Muscle of back (tissue), 11 donors: ENCODE data around the gene SEC63. TPM values are rescaled to one million over a fixed set of nuclear protein-coding genes. Genes with fewer than 3 reads are reported as not detected.
"Not testable (repeated sequence)": the region's sequence is repeated elsewhere in the genome, so short reads cannot be mapped to it uniquely, and the experiment has no call there.

Experiments
- DNase-seq, 3 donors: peaks; one replicate each; pipeline versions ENCODE4 v3.0.0 to v3.0.0-alpha.2; 2013
- polyA plus RNA-seq, 10 donors: library from polyadenylated mRNA; unstranded; fragments of 120-200 nt; gene quantifications; one replicate each; pipeline ENCODE4 v1.2.1, GENCODE V29; 2013; ENCODE audit not compliant: insufficient read length in 10 of 10

SEC63 gene
- polyA plus RNA-seq, 10 donors: 45.6 to 100 (median 78.1) TPM

DNA sequence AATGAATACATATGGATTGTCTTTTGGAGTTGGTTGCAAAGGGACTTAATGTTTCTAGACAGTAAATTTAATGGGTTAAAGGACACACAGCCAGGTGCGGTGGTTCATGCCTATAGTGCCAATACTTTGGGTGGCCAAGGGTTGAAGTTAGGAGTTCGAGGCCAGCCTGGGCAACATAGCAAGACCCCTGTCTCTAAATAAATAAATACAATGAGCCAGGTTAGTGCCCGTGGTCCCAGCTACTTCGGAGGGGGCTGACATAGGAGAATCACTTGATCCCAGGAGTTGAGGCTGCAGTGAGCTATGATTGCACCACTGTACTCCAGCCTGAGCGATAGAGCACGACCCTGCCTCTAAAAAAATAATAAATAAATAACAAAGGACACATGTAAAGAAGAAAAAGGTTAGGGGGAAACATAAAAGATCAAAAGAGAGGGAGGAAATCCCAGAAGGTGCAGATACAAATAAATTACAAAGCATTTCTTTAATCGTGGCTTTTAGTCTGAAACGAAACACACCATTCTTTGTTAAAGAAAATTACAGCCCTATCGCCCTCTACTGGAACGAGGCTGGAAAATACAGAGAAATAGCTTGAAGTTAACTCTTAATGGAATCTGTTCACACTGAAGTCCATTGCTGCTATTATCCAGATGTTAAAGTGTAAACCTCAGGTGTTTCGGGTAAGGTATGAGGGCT lies 91.3 kb downstream of the SEC63 start:
- DNase-seq: peak in 2 of 3 donors; percentile 40 to 59

DNA sequence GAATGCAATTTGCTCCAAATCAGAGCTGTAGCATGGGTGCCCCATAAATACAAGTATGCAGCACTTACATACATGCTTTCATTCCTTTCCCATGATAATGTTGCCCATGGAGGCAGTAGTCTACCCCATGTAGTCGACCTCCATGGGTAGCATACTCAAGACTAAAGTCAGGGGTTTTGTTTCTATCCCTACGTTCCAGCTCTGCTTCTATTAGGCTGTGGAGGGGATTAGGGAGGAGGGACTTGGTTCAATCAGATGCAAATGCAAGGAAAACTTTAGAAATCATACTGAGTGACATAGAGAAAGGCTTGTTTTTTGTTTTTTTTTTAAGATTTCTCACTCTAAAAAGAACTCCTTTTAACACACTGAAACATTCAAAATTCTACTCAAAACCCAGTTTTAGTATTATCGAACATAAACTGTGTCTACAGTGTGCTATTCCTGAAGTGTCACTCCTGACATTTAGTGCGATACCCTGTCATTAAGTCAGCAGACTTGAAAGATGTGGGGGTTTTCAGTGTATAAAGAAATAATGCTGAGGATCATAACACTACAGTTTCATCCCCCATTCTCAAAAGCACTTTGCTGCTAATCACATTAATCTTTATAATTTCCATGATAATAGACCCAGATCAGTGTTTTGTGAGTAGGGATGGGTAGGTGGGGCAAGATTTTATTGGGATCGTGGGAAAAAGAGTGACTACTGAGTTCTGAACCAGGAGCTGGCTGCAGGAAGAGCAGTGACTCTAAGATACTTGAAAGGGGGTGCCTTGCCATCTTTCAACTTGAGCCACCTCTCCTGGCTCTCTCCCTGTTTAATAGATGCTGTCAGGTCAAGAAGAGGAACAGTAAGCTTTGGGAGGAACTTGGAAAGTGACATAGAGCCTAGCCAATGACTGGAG lies 93.5 kb downstream of the SEC63 start:
- no peak for DNase-seq

DNA sequence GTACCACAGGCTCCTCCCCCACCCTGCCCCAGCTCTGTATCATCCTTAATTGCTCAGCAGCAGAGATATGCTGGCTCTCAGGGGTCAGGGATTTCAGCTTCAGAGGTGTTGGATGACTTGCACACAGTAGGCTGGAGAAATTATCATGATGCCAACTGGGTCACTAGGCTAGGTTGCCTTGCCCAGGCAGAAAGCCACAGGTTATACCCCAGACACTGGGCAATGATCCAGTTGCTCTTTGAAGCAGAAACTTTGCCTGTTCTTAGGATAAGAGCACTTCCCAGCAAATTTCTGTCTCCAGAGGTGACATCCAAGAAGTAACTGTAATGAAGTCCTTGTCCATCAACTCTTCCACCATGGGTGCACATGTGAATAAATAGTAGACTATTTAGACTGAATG lies 95.6 kb downstream of the SEC63 start:
- DNase-seq: no peak

DNA sequence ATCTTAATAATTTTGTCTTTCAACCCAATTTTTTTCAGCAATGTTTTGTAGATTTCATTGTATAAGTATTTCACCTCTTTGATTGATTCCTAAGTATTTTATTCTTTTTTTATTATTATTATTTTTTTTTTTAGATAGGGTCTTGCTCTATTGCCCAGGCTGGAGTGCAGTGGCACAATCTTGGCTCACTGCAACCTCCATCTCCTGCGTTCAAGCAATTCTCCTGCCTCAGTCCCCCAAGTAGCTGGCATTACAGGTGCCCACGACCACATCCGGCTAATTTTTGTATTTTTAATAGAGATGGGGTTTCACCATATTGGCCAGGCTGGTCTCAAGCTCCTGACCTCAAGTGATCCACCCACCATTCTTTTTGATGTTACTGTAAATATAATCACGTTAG lies 97.0 kb downstream of the SEC63 start:
- DNase-seq: not testable (repeated sequence)

DNA sequence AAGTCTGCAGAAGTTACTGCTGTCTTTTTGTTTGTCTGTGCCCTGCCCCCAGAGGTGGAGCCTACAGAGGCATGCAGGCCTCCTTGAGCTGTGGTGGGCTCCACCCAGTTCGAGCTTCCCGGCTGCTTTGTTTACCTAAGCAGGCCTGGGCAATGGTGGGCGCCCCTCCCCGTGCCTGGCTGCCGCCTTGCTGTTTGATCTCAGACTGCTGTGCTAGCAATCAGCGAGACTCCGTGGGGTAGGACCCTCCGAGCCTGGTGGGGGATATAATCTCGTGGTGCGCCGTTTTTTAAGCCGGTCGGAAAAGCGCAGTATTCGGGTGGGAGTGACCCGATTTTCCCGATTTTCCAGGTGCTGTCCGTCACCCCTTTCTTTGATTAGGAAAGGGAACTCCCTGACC lies 97.9 kb downstream of the SEC63 start:
- not testable (repeated sequence) for DNase-seq

DNA sequence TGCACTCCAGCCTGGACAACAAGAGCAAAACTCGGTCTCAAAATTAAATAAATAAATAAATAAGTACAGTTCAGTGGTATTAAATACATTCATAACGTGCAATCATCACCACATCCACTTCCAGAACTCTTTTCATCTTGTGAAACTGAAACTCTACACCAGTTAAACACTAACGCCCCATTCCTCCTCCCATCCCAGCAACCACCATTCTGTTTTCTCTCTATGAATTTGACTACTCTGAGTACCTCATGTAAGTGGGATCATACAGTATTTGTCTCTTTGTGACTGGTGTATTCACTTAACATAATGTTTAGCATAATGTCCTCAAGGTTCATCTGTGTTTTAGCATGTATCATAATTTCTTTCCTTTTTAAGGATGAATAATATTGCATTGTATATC lies 104.8 kb downstream of the SEC63 start:
- DNase-seq: no peak

DNA sequence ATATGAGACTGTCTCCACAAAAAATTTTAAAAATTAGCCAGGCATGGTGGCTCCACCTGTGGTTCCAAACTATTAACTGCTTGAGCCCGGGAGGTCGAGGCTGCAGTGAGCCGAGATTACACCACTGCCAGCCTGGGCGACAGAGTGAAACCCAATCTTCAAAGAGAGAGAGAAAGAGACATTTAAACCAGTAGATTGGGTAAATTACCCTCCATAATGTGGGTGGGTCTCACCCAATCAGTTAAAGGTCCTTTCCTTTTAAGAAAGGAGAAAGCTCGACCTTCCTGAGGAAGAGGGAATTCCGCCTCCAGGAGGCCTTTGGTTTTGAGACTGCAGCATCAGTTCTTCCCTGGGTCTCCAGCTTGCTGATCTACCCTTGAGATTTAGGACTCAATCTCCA lies 108.7 kb downstream of the SEC63 start:
- no peak for DNase-seq

DNA sequence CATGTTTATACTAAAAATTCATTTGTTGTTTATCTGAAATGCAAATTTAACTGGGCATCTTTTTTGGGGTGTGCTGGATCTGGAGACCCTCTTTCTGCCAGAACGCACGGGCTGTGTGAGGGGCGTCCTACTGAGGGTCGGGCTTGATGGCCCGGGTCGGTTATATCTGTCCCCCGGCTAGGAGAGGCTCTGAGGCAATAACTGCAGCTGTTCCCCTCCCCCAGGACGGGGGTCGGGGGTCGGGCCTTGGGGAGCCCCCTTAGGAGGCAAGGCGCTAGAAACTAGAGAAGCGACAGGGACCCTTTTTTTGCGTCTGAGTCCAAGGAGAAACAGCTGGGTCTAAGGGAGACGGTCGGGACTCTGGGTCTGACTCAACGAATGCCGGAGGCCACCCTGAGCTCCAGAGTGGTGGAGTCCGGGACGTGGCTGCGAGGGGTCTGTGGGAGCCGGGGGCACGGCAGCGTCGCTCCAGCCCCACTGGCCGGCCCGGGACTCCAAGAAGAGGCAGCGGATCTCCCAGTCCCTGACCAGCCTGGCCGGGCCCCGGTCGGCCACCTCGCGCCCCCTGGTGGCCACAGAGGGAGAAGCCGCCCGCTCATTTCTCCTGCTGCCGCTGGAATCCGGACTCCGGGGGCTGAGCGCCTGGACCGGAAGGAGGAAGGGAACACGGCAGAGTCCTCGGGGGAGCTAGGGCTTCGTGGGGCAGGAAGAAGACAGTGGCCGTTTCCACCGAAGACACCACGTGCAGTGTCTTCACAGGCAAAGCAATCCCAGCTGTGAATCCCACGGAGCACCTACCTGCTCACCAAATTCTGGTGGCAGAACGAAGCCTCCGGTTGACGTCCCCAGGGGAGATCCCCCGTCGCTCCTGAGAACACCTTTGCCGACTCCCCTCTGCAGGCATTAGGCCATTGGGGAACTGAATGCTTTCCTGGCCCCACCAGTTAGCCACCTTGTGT lies 109.9 kb downstream of the SEC63 start:
- peak; percentile 80 to 94 (median 85) for DNase-seq

DNA sequence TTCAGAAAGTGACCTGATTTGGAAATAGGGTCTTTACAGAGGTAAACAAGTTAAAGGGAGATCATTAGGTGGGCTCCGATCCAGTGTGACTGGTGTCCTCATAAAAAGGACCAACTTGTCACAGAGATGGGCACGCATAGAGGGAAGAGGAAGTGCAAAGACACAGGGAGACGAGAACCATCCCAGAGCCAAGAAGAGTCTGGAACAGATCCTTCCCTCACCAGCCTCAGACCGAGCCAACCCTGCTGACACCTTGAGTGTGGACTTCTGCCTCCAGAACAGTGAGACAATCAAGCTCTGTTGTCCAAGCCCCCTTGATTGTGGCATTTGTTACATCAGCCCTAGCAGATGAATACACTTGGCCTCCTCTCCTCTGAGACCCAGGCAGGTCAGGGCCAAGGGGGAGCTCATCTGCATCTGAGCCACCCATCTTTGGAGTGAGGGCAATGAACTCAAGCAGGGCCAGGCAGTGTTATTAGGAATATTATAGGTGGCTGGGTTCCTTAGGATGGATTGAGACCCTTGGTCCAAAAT lies 111.7 kb downstream of the SEC63 start:
- DNase-seq: no peak

DNA sequence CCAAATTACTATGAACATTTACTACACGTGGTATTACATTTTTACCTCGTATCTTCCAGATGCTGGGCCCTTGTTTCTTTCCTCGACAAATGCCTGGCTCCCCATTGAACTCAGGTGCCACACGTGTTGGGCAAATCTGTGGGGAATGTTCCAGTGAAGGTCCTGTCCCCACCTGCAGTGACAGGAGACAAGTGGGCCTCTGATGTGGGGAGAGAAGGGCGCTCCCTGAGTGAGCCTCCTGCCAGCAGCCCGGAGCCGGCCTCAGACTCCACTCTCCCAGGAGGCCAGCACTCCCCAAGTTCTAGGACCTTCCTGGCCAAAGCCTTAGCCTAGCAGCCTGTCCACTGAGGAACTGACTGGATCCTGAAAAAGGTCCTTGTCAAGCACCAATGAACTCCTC lies 112.2 kb downstream of the SEC63 start:
- DNase-seq: no peak

DNA sequence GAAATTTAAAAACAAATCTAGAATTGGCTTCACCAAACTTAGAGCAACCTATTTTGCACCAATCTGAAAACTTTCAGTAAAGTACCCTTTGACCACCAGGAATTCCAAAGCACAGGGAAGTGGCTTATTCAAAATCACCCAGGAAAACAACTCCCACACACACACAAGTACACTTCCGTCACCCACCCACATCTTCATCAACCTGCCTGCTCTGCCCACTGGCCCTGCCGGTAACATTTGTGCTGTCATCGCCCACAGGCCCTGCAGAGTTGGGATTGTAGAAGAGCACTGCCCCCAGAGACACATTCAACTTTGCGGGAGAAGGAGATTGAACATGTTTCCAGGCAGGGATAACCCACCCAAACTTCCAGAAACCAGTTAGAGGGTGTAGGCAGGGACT lies 114.6 kb downstream of the SEC63 start:
- DNase-seq: no peak

DNA sequence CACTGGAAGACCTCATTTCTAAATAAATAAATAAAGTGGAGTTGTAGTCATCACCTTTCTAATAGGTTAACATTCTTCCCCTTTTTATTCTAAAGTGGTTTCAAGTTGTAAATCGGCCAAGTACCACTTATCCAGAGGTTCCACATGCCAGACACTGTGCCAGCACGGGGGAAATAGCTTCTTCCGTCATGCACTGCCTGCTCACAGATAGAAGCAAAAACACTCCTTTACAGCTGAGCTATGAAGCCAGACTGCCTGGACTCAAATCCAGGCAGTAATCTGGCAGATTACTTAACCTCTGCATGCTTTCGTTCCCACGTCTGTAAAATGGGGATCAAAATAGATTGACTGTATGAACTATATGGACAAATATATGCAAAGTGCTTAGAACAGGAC lies 116.7 kb downstream of the SEC63 start:
- DNase-seq: no peak

DNA sequence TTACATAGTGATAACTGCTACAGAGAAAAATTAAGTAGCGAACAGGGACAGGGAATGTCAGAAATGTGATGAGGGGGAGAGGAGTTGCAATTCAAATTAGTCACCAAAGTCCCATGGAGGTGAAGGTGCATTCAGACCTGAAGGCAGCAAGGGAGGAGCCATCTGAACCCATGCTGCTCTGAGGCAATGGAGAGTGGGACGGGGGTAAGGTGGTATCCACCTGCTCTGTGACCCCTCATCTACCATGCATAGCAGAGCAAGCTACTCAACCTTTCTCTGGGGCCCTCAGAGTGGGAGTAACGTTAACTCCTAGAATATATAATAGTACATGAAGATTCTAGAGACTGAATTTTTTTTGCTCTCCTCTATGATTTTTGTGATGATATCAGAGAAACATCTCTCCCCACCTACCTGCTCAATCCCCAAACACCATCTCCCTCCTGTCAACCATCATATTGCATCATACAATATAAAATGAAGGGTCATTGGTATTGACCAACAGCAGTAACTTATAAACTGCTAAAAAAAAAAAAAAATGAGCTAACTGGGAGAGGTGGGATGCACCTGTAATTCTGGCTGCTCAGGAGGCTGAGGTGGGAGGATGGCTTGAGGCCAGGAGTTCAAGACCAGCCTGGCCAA lies 117.3 kb downstream of the SEC63 start:
- no peak for DNase-seq

DNA sequence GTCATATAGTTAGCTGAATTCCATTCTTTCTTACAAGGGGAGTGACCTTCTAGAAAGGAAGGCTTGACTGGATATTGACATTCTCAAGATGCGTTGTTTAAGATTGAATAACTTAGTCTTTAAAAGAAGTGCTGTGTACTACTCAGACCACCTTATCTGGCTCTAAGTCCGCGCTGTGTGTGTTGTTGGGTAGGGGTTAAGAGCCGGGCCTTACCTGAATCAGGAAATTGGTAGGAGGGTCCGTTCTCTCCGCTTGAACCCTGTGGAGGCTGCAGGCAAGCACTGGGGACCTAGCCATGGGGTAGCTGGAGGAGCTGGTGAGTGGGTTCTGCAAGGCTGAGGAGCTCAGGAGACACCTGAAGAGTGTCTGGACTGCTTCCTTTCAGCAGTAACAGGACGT lies 124.9 kb downstream of the SEC63 start:
- no peak for DNase-seq

DNA sequence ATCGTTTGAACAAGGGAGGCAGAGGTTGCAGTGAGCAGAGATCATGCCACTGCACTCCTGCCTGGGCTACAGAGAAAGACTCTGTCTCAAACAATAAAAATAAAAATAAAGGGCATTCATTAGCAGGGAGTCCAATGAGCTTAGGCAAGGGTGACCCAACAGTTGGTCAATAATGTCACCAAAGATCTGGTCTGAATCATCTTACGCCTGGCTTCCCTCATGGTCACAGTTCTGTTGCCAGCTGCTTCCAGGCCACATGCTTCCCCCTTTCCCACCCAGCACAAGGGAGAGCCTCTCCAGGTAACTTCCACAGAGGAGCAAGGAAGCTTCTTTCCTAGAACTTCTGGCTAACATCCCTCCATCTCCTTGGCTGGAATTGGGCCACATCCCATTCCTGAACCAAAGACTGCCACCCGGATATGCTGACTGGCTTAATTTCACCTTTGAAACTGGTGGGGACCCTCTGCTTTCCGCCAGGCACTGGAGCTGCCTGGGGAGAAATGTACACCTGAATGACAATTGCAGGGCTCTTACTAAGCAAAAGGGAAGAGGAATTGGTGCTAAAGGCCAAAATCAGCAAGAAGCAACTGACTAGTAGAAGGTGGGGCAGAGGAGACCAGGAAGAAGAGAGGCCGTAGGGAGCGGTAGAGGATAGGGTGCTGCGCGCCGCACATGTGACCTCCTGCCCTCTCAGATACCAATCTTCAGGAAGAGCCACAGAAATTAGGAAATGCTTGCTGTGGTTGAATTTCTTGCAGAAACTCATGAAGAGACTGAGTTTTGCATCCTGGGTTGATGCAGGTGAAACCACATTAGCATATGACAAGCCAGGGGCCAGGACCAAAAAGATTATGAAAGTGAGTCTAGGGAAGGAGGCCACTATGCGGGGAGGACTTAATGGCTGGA lies 125.6 kb downstream of the SEC63 start:
- no peak for DNase-seq

DNA sequence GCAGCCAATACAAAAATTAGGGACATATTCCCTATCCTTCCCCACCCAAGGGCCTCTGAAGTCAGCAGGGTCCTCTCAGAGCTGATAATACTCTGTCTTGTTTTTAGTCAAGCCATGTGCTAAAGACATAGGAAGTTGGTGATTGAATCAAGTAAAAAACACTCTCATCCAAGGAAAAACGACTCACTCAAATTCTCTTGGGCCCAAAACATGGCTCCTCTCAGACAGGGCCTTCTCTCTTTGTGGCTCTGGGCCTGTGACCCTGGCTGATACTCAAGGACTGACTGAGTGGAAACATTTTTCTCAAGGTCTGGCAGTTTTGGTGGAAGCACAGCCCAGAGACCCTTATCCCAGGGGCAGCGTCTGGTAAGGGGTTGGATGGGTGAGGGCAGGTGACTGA lies 127.9 kb downstream of the SEC63 start:
- DNase-seq: no peak

DNA sequence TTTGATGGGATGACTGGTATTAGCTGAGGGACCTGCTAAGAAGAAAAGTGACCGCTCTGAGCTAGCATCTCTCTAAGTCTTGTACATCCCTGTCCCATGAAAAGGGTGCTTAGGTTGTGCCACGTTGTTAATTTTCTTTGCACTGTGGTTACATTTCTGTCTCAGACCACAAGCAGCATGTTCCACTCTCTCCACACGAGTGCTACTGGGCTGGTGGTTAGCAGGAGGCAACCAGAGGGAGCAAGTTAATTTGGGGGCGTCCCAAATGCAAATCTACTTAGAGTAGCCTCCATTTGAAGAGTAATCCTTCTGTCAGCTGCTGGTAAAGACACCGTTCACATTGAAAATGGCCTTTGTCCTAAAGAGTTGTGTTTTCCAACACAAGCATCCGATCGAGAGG lies 130.5 kb downstream of the SEC63 start:
- no peak for DNase-seq

DNA sequence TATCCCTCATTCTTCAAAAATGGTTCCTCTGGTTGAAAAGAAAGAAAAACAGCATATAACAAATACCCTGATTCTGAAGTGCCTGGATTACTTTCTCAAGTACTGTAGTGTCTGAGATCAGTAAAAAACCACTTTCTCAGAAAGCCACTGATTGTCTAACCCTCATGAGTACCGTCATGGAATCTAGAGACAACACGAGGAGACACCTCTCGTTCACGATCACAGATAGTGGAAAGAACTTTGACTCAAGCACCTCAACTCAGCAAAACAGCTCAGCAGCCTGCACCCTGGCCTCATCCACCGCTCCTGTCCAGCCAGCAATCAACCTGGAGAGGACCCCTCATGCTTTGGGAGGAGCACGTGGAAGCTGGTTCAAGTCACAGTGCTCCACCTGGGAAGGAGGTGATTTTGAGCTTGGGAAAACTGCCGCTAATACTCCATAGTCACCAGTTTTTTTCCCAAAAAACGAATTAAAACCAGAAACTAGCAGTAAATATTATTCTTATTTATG lies 134.9 kb downstream of the SEC63 start:
- no peak for DNase-seq

DNA sequence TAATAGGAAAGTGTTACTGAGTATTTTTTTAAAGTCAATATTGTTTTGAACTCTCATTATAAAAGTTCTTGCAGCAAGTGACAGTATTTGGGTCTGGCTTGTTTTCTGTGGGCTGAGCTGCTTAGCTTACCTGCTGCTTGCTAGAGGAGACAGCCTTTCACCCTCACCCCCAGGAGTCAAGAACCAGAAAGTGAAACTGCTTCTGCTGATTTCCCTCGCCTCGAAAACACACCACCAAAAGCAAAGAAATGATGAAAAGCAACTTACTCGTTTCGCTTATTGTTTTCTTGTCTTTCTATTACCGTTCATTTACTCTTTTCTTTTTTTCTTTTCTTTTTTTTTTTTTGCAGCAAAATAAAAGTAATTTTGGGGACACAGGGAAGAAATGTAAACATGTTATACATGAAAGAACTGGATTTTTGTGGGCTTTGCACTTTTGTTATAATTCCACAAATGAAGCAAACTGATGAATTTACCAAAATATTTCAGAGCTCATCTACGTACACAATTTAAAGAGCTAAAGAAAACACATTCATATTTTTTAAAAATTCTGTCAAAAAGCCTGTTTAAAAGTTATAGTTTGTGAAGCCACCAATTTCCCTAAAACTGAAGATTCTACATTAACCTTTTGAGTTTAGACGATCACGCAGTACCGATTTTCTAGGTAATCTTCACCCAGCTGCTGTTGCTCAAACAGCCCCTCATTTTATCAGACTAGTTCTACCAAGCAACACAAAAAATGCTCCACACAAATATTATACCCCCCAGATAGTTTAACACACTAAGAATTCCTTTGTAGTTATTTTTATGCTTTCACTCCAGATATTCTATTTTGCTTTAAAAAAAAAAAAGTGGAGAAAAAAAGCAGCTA lies 135.6 kb downstream of the SEC63 start:
- no peak for DNase-seq
